Endothelial cell (in vitro differentiated cells): ENCODE results near the gene CLIP3. TPM values are rescaled to one million over a fixed set of nuclear protein-coding genes. Genes with fewer than 3 reads are reported as not detected.

ENCODE experiments used
- DNase-seq: peaks from one replicate; pipeline ENCODE4 v3.0.0; 2021; ENCODE audit warnings: low spot score
- H3K27ac Mint-ChIP-seq: one replicate; pipeline ENCODE4 v1.8.0; 2021; ENCODE audit warnings: mixed read lengths, inconsistent platforms; ENCODE audit not compliant: unreplicated experiment
- H3K27me3 Mint-ChIP-seq: one replicate; pipeline ENCODE4 v1.8.0; 2021; ENCODE audit warnings: mild to moderate bottlenecking, moderate library complexity, mixed read lengths, inconsistent platforms; ENCODE audit not compliant: unreplicated experiment
- H3K36me3 Mint-ChIP-seq: one replicate; pipeline ENCODE4 v1.8.0; 2021; ENCODE audit warnings: mild to moderate bottlenecking, low read depth, mixed read lengths, inconsistent platforms; ENCODE audit not compliant: unreplicated experiment
- H3K4me1 Mint-ChIP-seq: one replicate; pipeline ENCODE4 v1.8.0; 2021; ENCODE audit warnings: mild to moderate bottlenecking, mixed read lengths, inconsistent platforms; ENCODE audit not compliant: unreplicated experiment
- H3K4me3 Mint-ChIP-seq: one replicate; pipeline ENCODE4 v1.8.0; 2021; ENCODE audit warnings: mild to moderate bottlenecking, mixed read lengths, inconsistent platforms; ENCODE audit not compliant: unreplicated experiment
- H3K9me3 Mint-ChIP-seq: one replicate; pipeline ENCODE4 v1.8.0; 2021; ENCODE audit warnings: mixed read lengths, inconsistent platforms; ENCODE audit not compliant: unreplicated experiment
- CTCF ChIP-seq: fragments of 200-600 bp; sonication (generic); IDR thresholded peaks from one replicate; pipeline ENCODE4 v1.5.0; 2021; ENCODE audit warnings: antibody characterized with exemption; ENCODE audit not compliant: unreplicated experiment
- total RNA-seq: library from RNA; stranded (reverse); fragmentation: NEBNext Ultra II Directional; extraction: Animal tissue kit (Norgen Biotek cat#: 25700); gene quantifications from one replicate; pipeline ENCODE4 v1.2.1, GENCODE V29; 2021; ENCODE audit not compliant: unreplicated experiment

CLIP3 gene
- total RNA-seq, 1 donor from 2014 or later, result 94.8 TPM

GRCh38 chr19:36014012-36014924 is 18.4 kb downstream of the CLIP3 start, which contains the start of gene ALKBH6:
ALKBH6 (minus strand) TSS chr19:36014213; CDS start chr19:36013397, 816 bp downstream.
- H3K27me3 Mint-ChIP-seq, result peaks cover 19% of the 10 kb centered on the region
- TF ChIP-seq CTCF, result no peak
- peak; percentile 98 for DNase-seq
- peak within 1 kb of the TSS; percentile 97 for H3K27ac Mint-ChIP-seq
- H3K9me3 Mint-ChIP-seq, result no peaks in the 10 kb centered on the region
- H3K4me3 Mint-ChIP-seq, result peak within 1 kb of the TSS; percentile 100
- peaks cover 30% of the 10 kb centered on the region for H3K36me3 Mint-ChIP-seq
- H3K4me1 Mint-ChIP-seq, result peaks cover 33% of the 10 kb centered on the region

- Mint-ChIP-seq H3K36me3 (peaks cover 30% of the 10 kb centered on the region), H3K27me3 (peaks cover 19% of the 10 kb centered on the region), H3K4me1 (peaks cover 38% of the 10 kb centered on the region), H3K4me3 (peak overlapping the region; percentile 100), H3K27ac (peak overlapping the region; percentile 97), H3K9me3 (no peaks in the 10 kb centered on the region)
- no peak for DNase-seq
- no peak for TF ChIP-seq CTCF
Measured at GRCh38 chr19:36013280-36014011, 19.2 kb downstream of the CLIP3 start.

- Mint-ChIP-seq H3K36me3 (peaks cover 12% of the 10 kb centered on the region), H3K27ac (no peak overlapping the region), H3K4me3 (peak overlapping the region; percentile 83), H3K9me3 (no peaks in the 10 kb centered on the region), H3K4me1 (peaks cover 36% of the 10 kb centered on the region), H3K27me3 (peaks cover 13% of the 10 kb centered on the region)
- DNase-seq, result no peak
- no peak for TF ChIP-seq CTCF
Measured at GRCh38 chr19:36010402-36010801, 22.3 kb downstream of the CLIP3 start.

GRCh38 chr19:36009633-36010379 is 22.9 kb downstream of the CLIP3 start:
- H3K27me3 Mint-ChIP-seq, result peaks cover 9% of the 10 kb centered on the region
- no peaks in the 10 kb centered on the region for H3K9me3 Mint-ChIP-seq
- H3K4me1 Mint-ChIP-seq, result peaks cover 34% of the 10 kb centered on the region
- peaks cover 7% of the 10 kb centered on the region for H3K36me3 Mint-ChIP-seq
- H3K4me3 Mint-ChIP-seq, result peak overlapping the region; percentile 83
- no peak for TF ChIP-seq CTCF
- no peak for DNase-seq
- peak overlapping the region; percentile 30 for H3K27ac Mint-ChIP-seq
